ENCODE data around the gene EDC4. TPM values are rescaled to one million over a fixed set of nuclear protein-coding genes. Genes with fewer than 3 reads are reported as not detected.
"Not testable (repeated sequence)": the region's sequence is repeated elsewhere in the genome, so short reads cannot be mapped to it uniquely, and the experiment has no call there.

The EDC4 gene
- total RNA-seq, 1 donor from 2014 or later = 100 TPM

DNA sequence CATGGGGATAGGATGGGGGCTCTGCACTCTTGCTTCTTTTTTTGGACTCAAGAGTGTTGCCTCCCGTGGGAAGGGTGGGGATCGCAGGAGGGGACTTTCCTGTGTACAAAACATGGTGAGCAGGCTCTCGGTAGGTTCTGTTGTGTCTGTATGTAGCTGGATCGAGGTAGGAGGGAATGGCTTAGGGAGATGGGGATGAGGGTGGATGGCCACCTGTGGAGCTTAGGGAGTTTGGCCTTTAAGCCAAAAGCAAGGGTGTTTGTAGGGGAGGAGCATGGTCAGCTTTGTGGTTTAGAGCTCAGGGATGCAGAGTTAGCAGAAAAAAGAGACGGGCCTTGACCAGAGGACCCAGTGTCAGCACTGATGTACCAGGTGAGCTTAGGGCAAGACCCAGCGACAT, 11.0 kb upstream of the EDC4 start:
- Mint-ChIP-seq H3K27ac (ENCODE audit: unreplicated experiment) (peak overlapping the region; percentile 84), H3K27me3 (ENCODE audit: low read depth) (no peaks in the 10 kb centered on the region), H3K4me3 (peak overlapping the region; percentile 75), H3K4me1 (peaks cover 28% of the 10 kb centered on the region), H3K36me3 (ENCODE audit: low read depth) (peaks cover 6% of the 10 kb centered on the region), H3K9me3 (no peaks in the 10 kb centered on the region)
- TF ChIP-seq, protein P1, sequence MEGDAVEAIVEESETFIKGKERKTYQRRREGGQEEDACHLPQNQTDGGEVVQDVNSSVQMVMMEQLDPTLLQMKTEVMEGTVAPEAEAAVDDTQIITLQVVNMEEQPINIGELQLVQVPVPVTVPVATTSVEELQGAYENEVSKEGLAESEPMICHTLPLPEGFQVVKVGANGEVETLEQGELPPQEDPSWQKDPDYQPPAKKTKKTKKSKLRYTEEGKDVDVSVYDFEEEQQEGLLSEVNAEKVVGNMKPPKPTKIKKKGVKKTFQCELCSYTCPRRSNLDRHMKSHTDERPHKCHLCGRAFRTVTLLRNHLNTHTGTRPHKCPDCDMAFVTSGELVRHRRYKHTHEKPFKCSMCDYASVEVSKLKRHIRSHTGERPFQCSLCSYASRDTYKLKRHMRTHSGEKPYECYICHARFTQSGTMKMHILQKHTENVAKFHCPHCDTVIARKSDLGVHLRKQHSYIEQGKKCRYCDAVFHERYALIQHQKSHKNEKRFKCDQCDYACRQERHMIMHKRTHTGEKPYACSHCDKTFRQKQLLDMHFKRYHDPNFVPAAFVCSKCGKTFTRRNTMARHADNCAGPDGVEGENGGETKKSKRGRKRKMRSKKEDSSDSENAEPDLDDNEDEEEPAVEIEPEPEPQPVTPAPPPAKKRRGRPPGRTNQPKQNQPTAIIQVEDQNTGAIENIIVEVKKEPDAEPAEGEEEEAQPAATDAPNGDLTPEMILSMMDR (conservative IDR thresholded peaks at IDR 0.05) = no peak
- DNase-seq (ENCODE audit: low read depth, low spot score) = no peak

DNA sequence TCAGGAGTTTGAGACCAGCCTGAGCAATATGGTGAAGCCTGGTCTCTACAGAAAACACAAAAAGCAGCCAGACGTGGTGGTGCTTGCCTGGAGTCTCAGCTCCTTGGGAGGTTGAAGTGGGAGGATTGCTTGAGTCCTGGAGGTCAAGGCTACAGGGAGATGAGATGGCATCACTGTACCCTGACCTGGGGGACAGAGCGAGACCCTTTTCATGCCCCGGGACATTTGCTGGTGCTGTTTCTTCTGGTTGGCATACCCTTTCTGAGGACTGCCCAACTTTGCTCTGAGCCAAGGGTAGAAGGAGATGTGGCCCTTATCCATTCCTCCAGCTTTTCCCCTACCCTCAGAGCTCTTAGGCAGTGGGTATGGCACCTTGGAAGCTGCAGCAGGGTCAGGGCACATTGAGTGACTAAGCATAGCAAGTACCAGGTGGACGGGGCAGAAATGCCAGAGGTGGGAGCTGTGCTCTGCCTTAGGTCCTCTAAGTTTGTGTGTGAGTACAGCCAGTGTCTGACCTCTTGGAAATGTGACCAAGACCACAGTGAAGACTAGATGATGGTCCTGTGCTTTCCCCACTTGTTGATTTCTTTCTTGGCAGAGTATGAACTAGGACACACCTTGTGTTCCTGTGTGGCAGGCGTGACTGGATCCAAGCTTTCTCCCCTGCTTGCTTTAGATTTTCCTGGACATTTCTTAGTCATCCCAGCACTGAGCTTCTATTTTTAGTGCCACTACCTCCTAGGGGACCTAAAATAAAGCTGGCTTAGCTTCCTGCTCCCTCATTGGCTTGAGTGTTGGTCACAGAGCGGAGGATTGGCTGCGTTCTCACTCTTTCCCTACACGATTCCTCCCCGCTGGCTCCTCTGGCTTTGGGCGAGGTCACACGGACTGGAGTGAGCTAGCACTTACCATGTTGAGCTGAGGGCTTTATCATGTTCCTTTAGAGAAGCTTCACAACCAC, 9.9 kb upstream of the EDC4 start:
- Mint-ChIP-seq H3K4me3 (no peak overlapping the region), H3K27me3 (ENCODE audit: low read depth) (no peaks in the 10 kb centered on the region), H3K9me3 (no peaks in the 10 kb centered on the region), H3K36me3 (ENCODE audit: low read depth) (peaks cover 9% of the 10 kb centered on the region), H3K4me1 (peaks cover 20% of the 10 kb centered on the region), H3K27ac (ENCODE audit: unreplicated experiment) (peak overlapping the region; percentile 27)
- no peak for DNase-seq (ENCODE audit: low read depth, low spot score)
- TF ChIP-seq, protein P1 (conservative IDR thresholded peaks at IDR 0.05) = no peak

- DNase-seq (ENCODE audit: low read depth, low spot score); H3K27me3 Mint-ChIP-seq (ENCODE audit: low read depth); H3K9me3 Mint-ChIP-seq; H3K27ac Mint-ChIP-seq (ENCODE audit: unreplicated experiment); H3K4me3 Mint-ChIP-seq; H3K36me3 Mint-ChIP-seq (ENCODE audit: low read depth): not testable (repeated sequence)
- H3K4me1 Mint-ChIP-seq = peaks cover 16% of the 10 kb centered on the region
Measured at GRCh38 chr16:67864044-67864443, 8.8 kb upstream of the EDC4 start.

GRCh38 chr16:67864594-67864993, 8.3 kb upstream of the EDC4 start:
- H3K4me1 Mint-ChIP-seq = peaks cover 16% of the 10 kb centered on the region
- TF ChIP-seq, protein P1 (conservative IDR thresholded peaks at IDR 0.05) = no peak
- no peak for DNase-seq (ENCODE audit: low read depth, low spot score)
- H3K27ac Mint-ChIP-seq (ENCODE audit: unreplicated experiment) = peak overlapping the region; percentile 58
- H3K9me3 Mint-ChIP-seq = no peaks in the 10 kb centered on the region
- no peaks in the 10 kb centered on the region for H3K27me3 Mint-ChIP-seq (ENCODE audit: low read depth)
- no peak overlapping the region for H3K4me3 Mint-ChIP-seq
- H3K36me3 Mint-ChIP-seq (ENCODE audit: low read depth) = peaks cover 9% of the 10 kb centered on the region

DNA sequence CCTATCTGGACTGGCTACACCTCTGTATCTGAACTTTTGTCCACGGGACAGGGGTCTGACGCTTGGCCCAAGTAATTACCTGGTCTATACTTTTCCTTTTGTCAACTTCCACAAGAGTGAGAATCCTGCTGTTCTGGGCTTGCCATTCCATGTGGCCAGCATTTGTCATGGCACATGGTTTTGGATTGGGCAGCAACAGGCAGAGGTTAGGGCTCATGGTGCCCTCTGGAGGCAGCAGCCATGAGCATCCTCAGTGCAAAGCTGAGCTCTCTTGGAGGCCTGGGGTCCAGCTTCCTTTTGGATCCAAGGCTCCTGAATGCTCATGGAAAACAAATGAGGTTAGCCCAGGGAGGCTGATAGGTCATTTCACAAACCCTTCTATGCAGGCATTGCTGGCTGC, 7.5 kb upstream of the EDC4 start:
- Mint-ChIP-seq H3K4me1 (peaks cover 15% of the 10 kb centered on the region), H3K27me3 (ENCODE audit: low read depth) (no peaks in the 10 kb centered on the region), H3K36me3 (ENCODE audit: low read depth) (peaks cover 9% of the 10 kb centered on the region), H3K9me3 (no peaks in the 10 kb centered on the region), H3K4me3 (peak overlapping the region; percentile 41), H3K27ac (ENCODE audit: unreplicated experiment) (no peak overlapping the region)
- TF ChIP-seq, protein P1 (conservative IDR thresholded peaks at IDR 0.05) = peak; percentile 35
- DNase-seq (ENCODE audit: low read depth, low spot score) = no peak

DNA sequence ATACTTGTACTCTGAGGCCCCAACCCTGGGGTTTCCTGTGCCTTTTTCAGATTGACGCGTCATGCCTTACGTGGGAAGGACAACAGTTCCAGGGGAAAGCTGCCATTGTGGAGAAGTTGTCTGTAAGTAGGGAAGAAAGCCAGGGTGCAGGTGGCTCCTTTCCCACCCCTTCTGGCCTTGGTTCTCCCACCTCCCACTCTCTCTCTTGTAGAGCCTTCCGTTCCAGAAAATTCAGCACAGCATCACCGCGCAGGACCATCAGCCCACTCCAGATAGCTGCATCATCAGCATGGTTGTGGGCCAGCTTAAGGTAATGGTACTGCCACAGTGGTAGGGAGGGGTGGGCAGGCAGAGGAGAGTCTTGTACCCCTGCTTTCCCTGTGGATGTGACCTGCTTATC, 4.6 kb upstream of the EDC4 start:
- H3K9me3 Mint-ChIP-seq = no peaks in the 10 kb centered on the region

More for the DNA sequence above, 4.6 kb upstream of the EDC4 start:
- peaks cover 9% of the 10 kb centered on the region for H3K36me3 Mint-ChIP-seq (ENCODE audit: low read depth)
- no peaks in the 10 kb centered on the region for H3K27me3 Mint-ChIP-seq (ENCODE audit: low read depth)
- peak overlapping the region; percentile 87 for H3K27ac Mint-ChIP-seq (ENCODE audit: unreplicated experiment)
- TF ChIP-seq, protein P1 (conservative IDR thresholded peaks at IDR 0.05) = no peak
- peaks cover 10% of the 10 kb centered on the region for H3K4me1 Mint-ChIP-seq
- H3K4me3 Mint-ChIP-seq = no peak overlapping the region
- DNase-seq (ENCODE audit: low read depth, low spot score) = no peak
